GM08714 (cell line): ENCODE measurements around the gene LRRC51.

Experiments used
- H3K4me3 ChIP-seq: fragments of 200-500 bp; sonication (Bioruptor generic); 2 replicates; pipeline ENCODE4 v1.5.1; 2014; ENCODE audit warnings: mild to moderate bottlenecking, low read length, inconsistent platforms
- ZNF274 ChIP-seq: IDR thresholded peaks from 2 replicates; pipeline ENCODE4 v1.6.1; 2012; ENCODE audit warnings: mild to moderate bottlenecking, low read depth, low read length

Gene LRRC51

GRCh38 chr11:72080326-72081183, at the start of gene LRRC51, which contains the start of gene NUMA1:
Gene LRRC51 (plus strand): TSS chr11:72080850. CDS start chr11:72089084, 8,234 bp downstream.
Gene NUMA1 (minus strand): TSS chr11:72080542. CDS start chr11:72035943, 44,599 bp downstream.
- no peak for TF ChIP-seq ZNF274
- peak within 1 kb of the TSS; percentile 97 for H3K4me3 ChIP-seq

- TF ChIP-seq ZNF274, result no peak
- no peak overlapping the region for H3K4me3 ChIP-seq
These were observed 44.0 kb upstream of the LRRC51 start for GRCh38 chr11:72036687-72037086.

GRCh38 chr11:72037554-72038311, 42.9 kb upstream of the LRRC51 start:
- H3K4me3 ChIP-seq, result peak overlapping the region; percentile 27; the same call in 1 of the 2 replicates
- TF ChIP-seq ZNF274, result no peak

GRCh38 chr11:72038491-72038890, 42.2 kb upstream of the LRRC51 start:
- H3K4me3 ChIP-seq, result peak overlapping the region; percentile 58; the same call in 1 of the 2 replicates
- no peak for TF ChIP-seq ZNF274

GRCh38 chr11:72039031-72039855, 41.4 kb upstream of the LRRC51 start:
- TF ChIP-seq ZNF274, result no peak
- peak overlapping the region; percentile 58; the same call in 1 of the 2 replicates for H3K4me3 ChIP-seq

- peak overlapping the region; percentile 58; the same call in 1 of the 2 replicates for H3K4me3 ChIP-seq
- TF ChIP-seq ZNF274, result no peak
These were observed 40.7 kb upstream of the LRRC51 start for GRCh38 chr11:72039856-72040401.

- peak overlapping the region; percentile 58 for H3K4me3 ChIP-seq
- no peak for TF ChIP-seq ZNF274
These were observed 39.9 kb upstream of the LRRC51 start for GRCh38 chr11:72040491-72041363.

GRCh38 chr11:72041364-72042063, 39.1 kb upstream of the LRRC51 start:
- no peak for TF ChIP-seq ZNF274

GRCh38 chr11:72042064-72042745, 38.4 kb upstream of the LRRC51 start:
- TF ChIP-seq ZNF274, result no peak
- H3K4me3 ChIP-seq, result peak overlapping the region; percentile 58; the same call in 1 of the 2 replicates

More at GRCh38 chr11:72041364-72042063, 39.1 kb upstream of the LRRC51 start:
- peak overlapping the region; percentile 58 for H3K4me3 ChIP-seq

GRCh38 chr11:72045849-72046248, 34.8 kb upstream of the LRRC51 start:
- H3K4me3 ChIP-seq, result no peak overlapping the region
- TF ChIP-seq ZNF274, result no peak

GRCh38 chr11:72048766-72049460, 31.7 kb upstream of the LRRC51 start:
- no peak for TF ChIP-seq ZNF274
- H3K4me3 ChIP-seq, result no peak overlapping the region
